Liver (tissue), 3 donors: ENCODE measurements around the gene PKHD1.

Source experiments
- ATF3 ChIP-seq: IDR thresholded peaks from 2 replicates; pipeline ENCODE4 v1.6.1; 2016; ENCODE audit warnings: antibody characterized with exemption
- CTCF ChIP-seq: fragments of 150-350 bp; IDR thresholded peaks from 2 replicates; pipeline ENCODE4 v1.5.1; 2017; ENCODE audit warnings: improper control_type of control experiment, low read depth, low read length; ENCODE audit not compliant: missing input control
- HNF4A ChIP-seq, 2 donors: conservative IDR thresholded peaks; 2 replicates each; pipeline ENCODE4 v1.6.1; 2016; ENCODE audit warnings: antibody characterized with exemption in 2 of 2, mild to moderate bottlenecking in 2 of 2
- JUND ChIP-seq, 2 donors: IDR thresholded peaks; 2 replicates each; pipeline ENCODE4 v1.6.1; 2016; ENCODE audit warnings: antibody characterized with exemption in 2 of 2
- MAX ChIP-seq: IDR thresholded peaks from 2 replicates; pipeline ENCODE4 v1.6.1; 2016; ENCODE audit warnings: antibody characterized with exemption
- RAD21 ChIP-seq, 2 donors: IDR thresholded peaks; 2 replicates each; pipeline ENCODE4 v1.6.1; 2016; ENCODE audit warnings: antibody characterized with exemption in 2 of 2, mild to moderate bottlenecking in 2 of 2
- REST ChIP-seq: IDR thresholded peaks from 2 replicates; pipeline ENCODE4 v1.6.1; 2016; ENCODE audit warnings: antibody characterized with exemption, mild to moderate bottlenecking
- TAF1 ChIP-seq: conservative IDR thresholded peaks from 2 replicates; pipeline ENCODE4 v1.6.1; 2016; ENCODE audit warnings: antibody characterized with exemption, mild to moderate bottlenecking
- YY1 ChIP-seq: IDR thresholded peaks from 2 replicates; pipeline ENCODE4 v1.6.1; 2016; ENCODE audit warnings: antibody characterized with exemption, mild to moderate bottlenecking
- ZBTB33 ChIP-seq: IDR thresholded peaks from 2 replicates; pipeline ENCODE4 v1.6.1; 2016; ENCODE audit warnings: antibody characterized with exemption
- donor health status: healthy.
- donor health status: healthy.

GRCh38 chr6:52046456-52046855 lies 41.0 kb downstream of the PKHD1 start:
- TF ChIP-seq CTCF: no peak
- no peak for TF ChIP-seq TAF1
- TF ChIP-seq ZBTB33: no peak
- no peak for TF ChIP-seq RAD21 (IDR thresholded peaks at IDR 0.05)
- no peak for TF ChIP-seq YY1
- no peak for TF ChIP-seq ATF3
- TF ChIP-seq MAX: no peak
- no peak for TF ChIP-seq HNF4A (conservative IDR thresholded peaks at IDR 0.05)
- no peak for TF ChIP-seq REST
- TF ChIP-seq JUND (IDR thresholded peaks at IDR 0.05): no peak
